Gastrocnemius medialis (tissue), 4 donors: Measurements from ENCODE around the gene RDH13. TPM values are rescaled to one million over a fixed set of nuclear protein-coding genes. Genes with fewer than 3 reads are reported as not detected.
"Not testable (repeated sequence)": the region's sequence is repeated elsewhere in the genome, so short reads cannot be mapped to it uniquely, and the experiment has no call there.

Experiments
- ATAC-seq, 2 donors: fragments of 150-250 bp; one replicate each; pipeline ENCODE4 v1.9.1; 2016
- DNase-seq, 2 donors: peaks; one replicate each; pipeline ENCODE4 v3.0.0-alpha.2; 2019
- H3K27ac ChIP-seq, 4 donors: fragments of 200-600 bp; sonication (generic); 1 replicate in 1 of 4; 2 replicates in 3 of 4; pipeline ENCODE4 v1.5.1; 2016 to 2018; ENCODE audit warnings: mild to moderate bottlenecking in 2 of 4, moderate library complexity in 1 of 4
- H3K27me3 ChIP-seq, 3 donors: fragments of 200-600 bp; sonication (generic) in 2 of 3; 1 replicate in 1 of 3; 2 replicates in 2 of 3; pipeline versions ENCODE4 v1.5.1 to v1.6.0; 2016 to 2019; ENCODE audit warnings: mild to moderate bottlenecking in 1 of 3, moderate library complexity in 1 of 3
- H3K36me3 ChIP-seq, 2 donors: fragments of 200-600 bp; sonication (generic) in 1 of 2; one replicate each; pipeline ENCODE4 v1.5.1; 2017 to 2018
- H3K4me1 ChIP-seq, 2 donors: fragments of 200-600 bp; sonication (generic) in 1 of 2; one replicate each; pipeline ENCODE4 v1.5.1; 2016 to 2017; ENCODE audit warnings: mild to moderate bottlenecking in 2 of 2
- H3K4me3 ChIP-seq, 4 donors: fragments of 200-600 bp; sonication (generic) in 3 of 4; 1 replicate in 1 of 4; 2 replicates in 3 of 4; pipeline ENCODE4 v1.5.1; 2016 to 2019; ENCODE audit warnings: mild to moderate bottlenecking in 2 of 4
- H3K9me3 ChIP-seq, 3 donors: fragments of 200-600 bp; sonication (generic) in 2 of 3; 1 replicate in 1 of 3; 2 replicates in 2 of 3; pipeline ENCODE4 v1.5.1; 2016 to 2019
- POLR2A ChIP-seq, 2 donors: fragments of 450-650 bp; IDR thresholded peaks; one replicate each; pipeline ENCODE4 v1.6.1; 2017; ENCODE audit warnings: antibody characterized with exemption in 2 of 2, mild to moderate bottlenecking in 2 of 2, moderate library complexity in 2 of 2
- in situ Hi-C, 4 donors: fragments of 200-750 bp; cut with MboI; loops; one replicate each; pipeline versions ENCODE4 v1.15.0 to v1.8.0; 2017; ENCODE audit warnings: low sequenced_read_pairs in 4 of 4
- intact Hi-C: fragments of 100-400 bp; cut with DNase I; formaldehyde crosslinking; loops from one replicate; pipeline ENCODE4 v1.15.1; 2023; ENCODE audit warnings: low total_unique reads
- total RNA-seq, 4 donors: library from RNA; depleted of rRNA; stranded (reverse); fragments of >200 nt; gene quantifications; one replicate each; pipeline versions ENCODE4 v1.1.0 to v1.2.3, GENCODE V29; 2016
- TF ChIP-seq, protein P1 (sequence below), 5 experiments: fragments of 450-650 bp in 3 of 5; fragments of 200-600 bp in 2 of 5; sonication (generic) in 2 of 5; IDR thresholded peaks in 4 of 5; conservative IDR thresholded peaks in 1 of 5; 1 replicate in 4 of 5; 2 replicates in 1 of 5; pipeline ENCODE4 v1.5.1; 2016 to 2019; ENCODE audit warnings: antibody characterized with exemption in 5 of 5, mild to moderate bottlenecking in 3 of 5, moderate library complexity in 3 of 5

The RDH13 gene
- 10 to 100 TPM in 1 of 4 donors, 1 to 10 TPM in 3; 5.2 to 10.5 (median 7.6) TPM for total RNA-seq

- intact Hi-C loops (no loop called here), in situ Hi-C loops (no loop called here)
- peaks cover 0 to 16% (median 6%) of the 10 kb centered on the region in 3 donors for H3K27me3 ChIP-seq
- DNase-seq (peak; percentile 91 to 95), ATAC-seq (peak; percentile 99)
- H3K27ac ChIP-seq, result peak within 1 kb of the TSS; percentile 50 to 86 (median 80)
- TF ChIP-seq POLR2A (IDR thresholded peaks at IDR 0.05), result peak in 1 of 2 donors; percentile 48
- TF ChIP-seq, protein P1, sequence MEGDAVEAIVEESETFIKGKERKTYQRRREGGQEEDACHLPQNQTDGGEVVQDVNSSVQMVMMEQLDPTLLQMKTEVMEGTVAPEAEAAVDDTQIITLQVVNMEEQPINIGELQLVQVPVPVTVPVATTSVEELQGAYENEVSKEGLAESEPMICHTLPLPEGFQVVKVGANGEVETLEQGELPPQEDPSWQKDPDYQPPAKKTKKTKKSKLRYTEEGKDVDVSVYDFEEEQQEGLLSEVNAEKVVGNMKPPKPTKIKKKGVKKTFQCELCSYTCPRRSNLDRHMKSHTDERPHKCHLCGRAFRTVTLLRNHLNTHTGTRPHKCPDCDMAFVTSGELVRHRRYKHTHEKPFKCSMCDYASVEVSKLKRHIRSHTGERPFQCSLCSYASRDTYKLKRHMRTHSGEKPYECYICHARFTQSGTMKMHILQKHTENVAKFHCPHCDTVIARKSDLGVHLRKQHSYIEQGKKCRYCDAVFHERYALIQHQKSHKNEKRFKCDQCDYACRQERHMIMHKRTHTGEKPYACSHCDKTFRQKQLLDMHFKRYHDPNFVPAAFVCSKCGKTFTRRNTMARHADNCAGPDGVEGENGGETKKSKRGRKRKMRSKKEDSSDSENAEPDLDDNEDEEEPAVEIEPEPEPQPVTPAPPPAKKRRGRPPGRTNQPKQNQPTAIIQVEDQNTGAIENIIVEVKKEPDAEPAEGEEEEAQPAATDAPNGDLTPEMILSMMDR (IDR thresholded peaks at IDR 0.05 in 4 of 5, conservative IDR thresholded peaks at IDR 0.05 in 1 of 5), result no peak
- H3K4me1 ChIP-seq, result peaks cover 3 to 9% of the 10 kb centered on the region in 2 donors
- peaks cover 0 to 12% of the 10 kb centered on the region in 2 donors for H3K36me3 ChIP-seq
- peak within 1 kb of the TSS; percentile 67 to 88 (median 78) for H3K4me3 ChIP-seq
- H3K9me3 ChIP-seq, result no peaks in the 10 kb centered on the region
Observed at GRCh38 chr19:55062735-55063491, at the start of gene RDH13. RDH13 (minus strand) TSS chr19:55063148; CDS start chr19:55063032, 116 bp downstream.

GRCh38 chr19:55112246-55112776 lies 49.4 kb upstream of the RDH13 start:
- ATAC-seq (no peak), DNase-seq (no peak)
- Histone ChIP-seq H3K9me3 (no peaks in the 10 kb centered on the region), H3K4me1 (peaks cover 28 to 43% of the 10 kb centered on the region in 2 donors), H3K27me3 (no peaks in the 10 kb centered on the region), H3K36me3 (peaks cover 0 to 11% of the 10 kb centered on the region in 2 donors), H3K4me3 (no peak overlapping the region), H3K27ac (peak overlapping the region; percentile 74 to 86 (median 78))
- in situ Hi-C loops, result loop anchor here in 1 of 4 donors (25.0 kb wide), 1 partner anchor 1000 kb away; the partner anchor contains the start of genes NDUFA3, OSCAR, PRPF31 and TFPT
- TF ChIP-seq, protein P1 (IDR thresholded peaks at IDR 0.05 in 4 of 5, conservative IDR thresholded peaks at IDR 0.05 in 1 of 5), result no peak
- TF ChIP-seq POLR2A (IDR thresholded peaks at IDR 0.05), result no peak
- intact Hi-C loops, result loop anchor here (10.0 kb wide), 1 partner anchor 272 kb away; the partner anchor contains the start of genes RPL28 and TMEM238

DNA sequence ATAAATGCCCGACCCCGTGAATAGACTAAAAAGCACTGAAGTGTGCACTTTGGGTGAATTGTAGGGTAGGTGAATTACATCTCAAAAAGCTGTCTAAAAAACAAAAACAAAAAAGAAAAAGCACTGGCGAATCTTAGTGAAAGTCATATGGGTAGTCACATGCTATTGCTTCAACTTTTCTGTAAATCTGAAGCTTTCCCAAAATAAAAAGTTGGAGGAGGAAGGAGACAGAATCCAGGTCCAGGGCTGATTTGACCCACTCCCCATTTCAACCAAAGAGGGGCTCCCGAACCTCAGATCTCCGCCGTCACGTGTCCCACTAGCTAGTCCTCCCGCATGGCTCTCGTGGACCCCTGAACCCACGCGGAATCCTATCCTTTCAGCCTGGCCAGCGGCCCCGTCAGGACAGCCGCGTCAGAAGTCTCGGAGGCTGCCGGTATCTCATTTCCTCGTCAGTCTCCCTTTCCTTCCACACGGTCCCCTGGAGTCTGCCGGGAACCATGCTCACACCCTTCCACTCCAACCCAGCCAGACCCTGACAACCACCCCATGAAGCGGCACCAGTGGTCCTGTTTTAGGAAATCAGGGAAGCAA lies 48.4 kb upstream of the RDH13 start:
- H3K4me3 ChIP-seq, result no peak overlapping the region
- H3K36me3 ChIP-seq, result peaks cover 0 to 11% of the 10 kb centered on the region in 2 donors
- no peaks in the 10 kb centered on the region for H3K27me3 ChIP-seq
- peaks cover 27 to 41% of the 10 kb centered on the region in 2 donors for H3K4me1 ChIP-seq
- in situ Hi-C loops, result loop anchor here in 1 of 4 donors (25.0 kb wide), 1 partner anchor 999 kb away; the partner anchor contains the start of genes NDUFA3, OSCAR, PRPF31 and TFPT
- intact Hi-C loops, result loop anchor here (10.0 kb wide), 1 partner anchor 273 kb away; the partner anchor contains the start of genes RPL28 and TMEM238
- no peak for DNase-seq
- TF ChIP-seq, protein P1 (IDR thresholded peaks at IDR 0.05 in 4 of 5, conservative IDR thresholded peaks at IDR 0.05 in 1 of 5), result no peak
- no peak for TF ChIP-seq POLR2A (IDR thresholded peaks at IDR 0.05)
- H3K9me3 ChIP-seq, result no peaks in the 10 kb centered on the region
- ATAC-seq, result no peak
- H3K27ac ChIP-seq, result peak overlapping the region; percentile 74 to 86 (median 78)

DNA sequence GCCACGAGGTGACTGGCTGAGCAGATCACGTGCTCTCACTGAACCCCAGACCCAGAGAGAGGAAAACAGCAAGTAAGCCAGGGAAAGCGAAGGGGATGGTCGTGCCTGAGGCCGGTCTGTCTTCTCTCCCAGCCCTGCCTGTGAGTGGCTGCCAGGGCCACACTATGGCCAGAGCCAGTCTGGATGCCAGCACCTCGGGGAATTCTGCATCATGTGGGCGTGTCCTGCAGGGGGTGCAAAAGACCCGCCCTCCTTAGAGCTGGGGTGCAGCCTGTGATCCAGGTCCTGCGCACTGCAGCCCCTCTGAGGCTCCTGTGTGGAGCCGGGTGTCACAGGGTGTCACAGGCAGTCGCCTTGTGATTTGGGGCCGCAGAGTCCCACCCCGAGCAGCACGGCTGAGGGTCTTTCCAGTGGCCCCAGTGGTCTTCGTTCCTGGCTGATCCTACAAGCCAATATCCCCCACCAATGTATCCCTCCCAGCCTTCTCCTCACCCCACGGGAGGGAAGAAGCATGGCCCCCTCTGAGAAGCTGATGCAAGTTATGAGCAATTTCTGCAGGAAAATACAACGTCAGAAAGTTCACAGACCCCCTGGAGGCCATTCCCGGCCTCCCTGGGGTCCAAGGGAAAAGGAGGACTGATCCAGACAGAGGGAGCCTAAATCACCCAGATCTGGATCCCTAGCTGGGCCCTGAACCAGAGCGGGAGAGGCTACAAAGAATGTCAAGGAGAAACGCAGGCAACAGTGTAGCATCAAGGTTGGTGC lies 46.8 kb upstream of the RDH13 start:
- Histone ChIP-seq H3K36me3 (peaks cover 0 to 11% of the 10 kb centered on the region in 2 donors), H3K27ac (no peak overlapping the region), H3K4me3 (no peak overlapping the region), H3K27me3 (no peaks in the 10 kb centered on the region), H3K9me3 (no peaks in the 10 kb centered on the region), H3K4me1 (peaks cover 13 to 24% of the 10 kb centered on the region in 2 donors)
- intact Hi-C loops (loop anchor here (10.0 kb wide), 1 partner anchor 275 kb away; the partner anchor contains the start of genes RPL28 and TMEM238), in situ Hi-C loops (loop anchor here in 1 of 4 donors (25.0 kb wide), 1 partner anchor 997 kb away; the partner anchor contains the start of genes NDUFA3, OSCAR, PRPF31 and TFPT)
- no peak for TF ChIP-seq POLR2A (IDR thresholded peaks at IDR 0.05)
- TF ChIP-seq, protein P1 (IDR thresholded peaks at IDR 0.05 in 4 of 5, conservative IDR thresholded peaks at IDR 0.05 in 1 of 5), result no peak
- ATAC-seq (no peak), DNase-seq (no peak)

GRCh38 chr19:55107252-55107651 lies 44.3 kb upstream of the RDH13 start:
- H3K4me3 ChIP-seq, ATAC-seq, H3K27ac ChIP-seq, DNase-seq, H3K4me1 ChIP-seq, intact Hi-C loops, H3K9me3 ChIP-seq, H3K27me3 ChIP-seq: not testable (repeated sequence)
- in situ Hi-C loops, result loop anchor here in 1 of 4 donors (25.0 kb wide), 1 partner anchor 995 kb away; the partner anchor contains the start of genes NDUFA3, OSCAR, PRPF31 and TFPT
- H3K36me3 ChIP-seq, result peaks cover 0 to 22% of the 10 kb centered on the region in 2 donors
